WTC11 (cell line): ENCODE data around the gene JMJD6. TPM values are rescaled to one million over a fixed set of nuclear protein-coding genes. Genes with fewer than 3 reads are reported as not detected.

ENCODE experiments used
- E2F4 ChIP-seq: sonication (generic); formaldehyde crosslinking; IDR thresholded peaks from 2 replicates; pipeline ENCODE4 v1.8.1; 2022; ENCODE audit warnings: low read depth, mild to moderate bottlenecking, moderate library complexity, missing genetic modification reagents, borderline replicate concordance
- ELF4 ChIP-seq: sonication (generic); formaldehyde crosslinking; IDR thresholded peaks from 2 replicates; pipeline ENCODE4 v1.8.1; 2022; ENCODE audit warnings: low read depth, mild to moderate bottlenecking, moderate library complexity, missing genetic modification reagents
- ERG ChIP-seq: fragments of 250-450 bp; sonication (Bioruptor Pico); IDR thresholded peaks from 2 replicates; pipeline ENCODE4 v1.8.0; 2021; ENCODE audit warnings: mild to moderate bottlenecking
- FOXK1 ChIP-seq: sonication (generic); formaldehyde crosslinking; IDR thresholded peaks from 2 replicates; pipeline ENCODE4 v1.8.0; 2022; ENCODE audit warnings: mild to moderate bottlenecking, moderate library complexity, missing genetic modification reagents
- MAX ChIP-seq: sonication (generic); formaldehyde crosslinking; IDR thresholded peaks from 2 replicates; pipeline ENCODE4 v1.8.0; 2022; ENCODE audit warnings: mild to moderate bottlenecking, missing genetic modification reagents
- MYBL2 ChIP-seq: sonication (generic); formaldehyde crosslinking; IDR thresholded peaks from 2 replicates; pipeline ENCODE4 v1.8.1; 2023; ENCODE audit warnings: mild to moderate bottlenecking, moderate library complexity, missing genetic modification reagents
- NR3C1 ChIP-seq: sonication (generic); formaldehyde crosslinking; conservative IDR thresholded peaks from 2 replicates; pipeline ENCODE4 v1.8.1; 2023; ENCODE audit warnings: low read depth, mild to moderate bottlenecking, missing genetic modification reagents
- PREB ChIP-seq: sonication (generic); formaldehyde crosslinking; IDR thresholded peaks from 2 replicates; pipeline ENCODE4 v1.8.1; 2022; ENCODE audit warnings: mild to moderate bottlenecking, missing genetic modification reagents, moderate library complexity, borderline replicate concordance
- RELA ChIP-seq: sonication (generic); formaldehyde crosslinking; IDR thresholded peaks from 2 replicates; pipeline ENCODE4 v1.8.1; 2022; ENCODE audit warnings: missing genetic modification reagents, mild to moderate bottlenecking, borderline replicate concordance
- TCF7 ChIP-seq: sonication (generic); formaldehyde crosslinking; IDR thresholded peaks from 2 replicates; pipeline ENCODE4 v1.8.0; 2022; ENCODE audit warnings: mild to moderate bottlenecking, low read depth, missing genetic modification reagents, moderate library complexity
- TEAD4 ChIP-seq: sonication (generic); formaldehyde crosslinking; IDR thresholded peaks from 2 replicates; pipeline ENCODE4 v1.8.0; 2022; ENCODE audit warnings: mild to moderate bottlenecking, missing genetic modification reagents
- USF2 ChIP-seq: sonication (generic); formaldehyde crosslinking; IDR thresholded peaks from 2 replicates; pipeline ENCODE4 v1.8.1; 2023; ENCODE audit warnings: mild to moderate bottlenecking, missing genetic modification reagents, moderate library complexity
- ZNF317 ChIP-seq: sonication (generic); formaldehyde crosslinking; IDR thresholded peaks from 2 replicates; pipeline ENCODE4 v1.8.1; 2023; ENCODE audit warnings: low read depth, mild to moderate bottlenecking, moderate library complexity, missing genetic modification reagents, borderline replicate concordance
- ZNF396 ChIP-seq: fragments of 250-450 bp; sonication (Bioruptor Pico); IDR thresholded peaks from 2 replicates; pipeline ENCODE4 v1.8.0; 2021; ENCODE audit warnings: mild to moderate bottlenecking, moderate library complexity, borderline replicate concordance
- total RNA-seq: library from RNA; stranded (reverse); gene quantifications from 3 replicates; pipeline ENCODE4 v1.2.3, GENCODE V29; 2021
- TF ChIP-seq, protein P1 (sequence below): sonication (generic); formaldehyde crosslinking; IDR thresholded peaks from 2 replicates; pipeline ENCODE4 v1.8.1; 2023; ENCODE audit warnings: mild to moderate bottlenecking, moderate library complexity, missing genetic modification reagents
- TF ChIP-seq, protein P2 (sequence below): sonication (generic); formaldehyde crosslinking; IDR thresholded peaks from 2 replicates; pipeline ENCODE4 v1.8.0; 2023; ENCODE audit warnings: missing genetic modification reagents, mild to moderate bottlenecking, borderline replicate concordance
- TF ChIP-seq, protein P3 (sequence below): fragments of 200-600 bp; IDR thresholded peaks from 2 replicates; pipeline ENCODE4 v1.8.0; 2022; ENCODE audit warnings: antibody characterized with exemption
- TF ChIP-seq, protein P4 (sequence below): sonication (generic); formaldehyde crosslinking; IDR thresholded peaks from 2 replicates; pipeline ENCODE4 v1.8.1; 2023; ENCODE audit warnings: mild to moderate bottlenecking, missing genetic modification reagents
- TF ChIP-seq, protein P5 (sequence below): fragments of 250-450 bp; sonication (Bioruptor Pico); IDR thresholded peaks from 2 replicates; pipeline ENCODE4 v1.9.0; 2021; ENCODE audit warnings: moderate library complexity, mild to moderate bottlenecking, inconsistent platforms, borderline replicate concordance
- TF ChIP-seq, protein P6 (sequence below): sonication (generic); formaldehyde crosslinking; conservative IDR thresholded peaks from 2 replicates; pipeline ENCODE4 v1.8.1; 2022; ENCODE audit warnings: mild to moderate bottlenecking, missing genetic modification reagents

JMJD6 gene
- total RNA-seq, 1 experiment from 2014 or later = 21.6 TPM

GRCh38 chr17:76737676-76738467 is 11.5 kb upstream of the JMJD6 start, which contains the start of gene MFSD11 (continued):
- TF ChIP-seq, protein P1, sequence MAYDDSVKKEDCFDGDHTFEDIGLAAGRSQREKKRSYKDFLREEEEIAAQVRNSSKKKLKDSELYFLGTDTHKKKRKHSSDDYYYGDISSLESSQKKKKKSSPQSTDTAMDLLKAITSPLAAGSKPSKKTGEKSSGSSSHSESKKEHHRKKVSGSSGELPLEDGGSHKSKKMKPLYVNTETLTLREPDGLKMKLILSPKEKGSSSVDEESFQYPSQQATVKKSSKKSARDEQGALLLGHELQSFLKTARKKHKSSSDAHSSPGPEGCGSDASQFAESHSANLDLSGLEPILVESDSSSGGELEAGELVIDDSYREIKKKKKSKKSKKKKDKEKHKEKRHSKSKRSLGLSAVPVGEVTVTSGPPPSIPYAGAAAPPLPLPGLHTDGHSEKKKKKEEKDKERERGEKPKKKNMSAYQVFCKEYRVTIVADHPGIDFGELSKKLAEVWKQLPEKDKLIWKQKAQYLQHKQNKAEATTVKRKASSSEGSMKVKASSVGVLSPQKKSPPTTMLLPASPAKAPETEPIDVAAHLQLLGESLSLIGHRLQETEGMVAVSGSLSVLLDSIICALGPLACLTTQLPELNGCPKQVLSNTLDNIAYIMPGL = peak; percentile 29
- TF ChIP-seq RELA (CRISPR knock-in tag) = no peak
- TF ChIP-seq, protein P2, sequence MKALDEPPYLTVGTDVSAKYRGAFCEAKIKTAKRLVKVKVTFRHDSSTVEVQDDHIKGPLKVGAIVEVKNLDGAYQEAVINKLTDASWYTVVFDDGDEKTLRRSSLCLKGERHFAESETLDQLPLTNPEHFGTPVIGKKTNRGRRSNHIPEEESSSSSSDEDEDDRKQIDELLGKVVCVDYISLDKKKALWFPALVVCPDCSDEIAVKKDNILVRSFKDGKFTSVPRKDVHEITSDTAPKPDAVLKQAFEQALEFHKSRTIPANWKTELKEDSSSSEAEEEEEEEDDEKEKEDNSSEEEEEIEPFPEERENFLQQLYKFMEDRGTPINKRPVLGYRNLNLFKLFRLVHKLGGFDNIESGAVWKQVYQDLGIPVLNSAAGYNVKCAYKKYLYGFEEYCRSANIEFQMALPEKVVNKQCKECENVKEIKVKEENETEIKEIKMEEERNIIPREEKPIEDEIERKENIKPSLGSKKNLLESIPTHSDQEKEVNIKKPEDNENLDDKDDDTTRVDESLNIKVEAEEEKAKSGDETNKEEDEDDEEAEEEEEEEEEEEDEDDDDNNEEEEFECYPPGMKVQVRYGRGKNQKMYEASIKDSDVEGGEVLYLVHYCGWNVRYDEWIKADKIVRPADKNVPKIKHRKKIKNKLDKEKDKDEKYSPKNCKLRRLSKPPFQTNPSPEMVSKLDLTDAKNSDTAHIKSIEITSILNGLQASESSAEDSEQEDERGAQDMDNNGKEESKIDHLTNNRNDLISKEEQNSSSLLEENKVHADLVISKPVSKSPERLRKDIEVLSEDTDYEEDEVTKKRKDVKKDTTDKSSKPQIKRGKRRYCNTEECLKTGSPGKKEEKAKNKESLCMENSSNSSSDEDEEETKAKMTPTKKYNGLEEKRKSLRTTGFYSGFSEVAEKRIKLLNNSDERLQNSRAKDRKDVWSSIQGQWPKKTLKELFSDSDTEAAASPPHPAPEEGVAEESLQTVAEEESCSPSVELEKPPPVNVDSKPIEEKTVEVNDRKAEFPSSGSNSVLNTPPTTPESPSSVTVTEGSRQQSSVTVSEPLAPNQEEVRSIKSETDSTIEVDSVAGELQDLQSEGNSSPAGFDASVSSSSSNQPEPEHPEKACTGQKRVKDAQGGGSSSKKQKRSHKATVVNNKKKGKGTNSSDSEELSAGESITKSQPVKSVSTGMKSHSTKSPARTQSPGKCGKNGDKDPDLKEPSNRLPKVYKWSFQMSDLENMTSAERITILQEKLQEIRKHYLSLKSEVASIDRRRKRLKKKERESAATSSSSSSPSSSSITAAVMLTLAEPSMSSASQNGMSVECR (CRISPR knock-in tag) = 0 out of 2 replicates have a peak, but pooled peaks have one; percentile 15
- peak; percentile 57; the same call in 1 of the 2 replicates for TF ChIP-seq FOXK1 (CRISPR knock-in tag)
- TF ChIP-seq MYBL2 = no peak; the same call in 1 of the 2 replicates
- TF ChIP-seq E2F4 (CRISPR knock-in tag) = no peak
- no peak for TF ChIP-seq TCF7 (CRISPR knock-in tag)
- TF ChIP-seq NR3C1 (CRISPR knock-in tag) = no peak
- TF ChIP-seq USF2 (CRISPR knock-in tag) = peak; percentile 98
- TF ChIP-seq PREB (CRISPR knock-in tag) = no peak
- no peak for TF ChIP-seq ZNF396
- no peak for TF ChIP-seq ERG
- peak; percentile 82 for TF ChIP-seq MAX (CRISPR knock-in tag)
- no peak for TF ChIP-seq TEAD4 (CRISPR knock-in tag)
- TF ChIP-seq, protein P3, sequence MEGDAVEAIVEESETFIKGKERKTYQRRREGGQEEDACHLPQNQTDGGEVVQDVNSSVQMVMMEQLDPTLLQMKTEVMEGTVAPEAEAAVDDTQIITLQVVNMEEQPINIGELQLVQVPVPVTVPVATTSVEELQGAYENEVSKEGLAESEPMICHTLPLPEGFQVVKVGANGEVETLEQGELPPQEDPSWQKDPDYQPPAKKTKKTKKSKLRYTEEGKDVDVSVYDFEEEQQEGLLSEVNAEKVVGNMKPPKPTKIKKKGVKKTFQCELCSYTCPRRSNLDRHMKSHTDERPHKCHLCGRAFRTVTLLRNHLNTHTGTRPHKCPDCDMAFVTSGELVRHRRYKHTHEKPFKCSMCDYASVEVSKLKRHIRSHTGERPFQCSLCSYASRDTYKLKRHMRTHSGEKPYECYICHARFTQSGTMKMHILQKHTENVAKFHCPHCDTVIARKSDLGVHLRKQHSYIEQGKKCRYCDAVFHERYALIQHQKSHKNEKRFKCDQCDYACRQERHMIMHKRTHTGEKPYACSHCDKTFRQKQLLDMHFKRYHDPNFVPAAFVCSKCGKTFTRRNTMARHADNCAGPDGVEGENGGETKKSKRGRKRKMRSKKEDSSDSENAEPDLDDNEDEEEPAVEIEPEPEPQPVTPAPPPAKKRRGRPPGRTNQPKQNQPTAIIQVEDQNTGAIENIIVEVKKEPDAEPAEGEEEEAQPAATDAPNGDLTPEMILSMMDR = no peak
- TF ChIP-seq, protein P4, sequence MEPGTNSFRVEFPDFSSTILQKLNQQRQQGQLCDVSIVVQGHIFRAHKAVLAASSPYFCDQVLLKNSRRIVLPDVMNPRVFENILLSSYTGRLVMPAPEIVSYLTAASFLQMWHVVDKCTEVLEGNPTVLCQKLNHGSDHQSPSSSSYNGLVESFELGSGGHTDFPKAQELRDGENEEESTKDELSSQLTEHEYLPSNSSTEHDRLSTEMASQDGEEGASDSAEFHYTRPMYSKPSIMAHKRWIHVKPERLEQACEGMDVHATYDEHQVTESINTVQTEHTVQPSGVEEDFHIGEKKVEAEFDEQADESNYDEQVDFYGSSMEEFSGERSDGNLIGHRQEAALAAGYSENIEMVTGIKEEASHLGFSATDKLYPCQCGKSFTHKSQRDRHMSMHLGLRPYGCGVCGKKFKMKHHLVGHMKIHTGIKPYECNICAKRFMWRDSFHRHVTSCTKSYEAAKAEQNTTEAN = no peak
- no peak for TF ChIP-seq ZNF317 (CRISPR knock-in tag)
- TF ChIP-seq, protein P5, sequence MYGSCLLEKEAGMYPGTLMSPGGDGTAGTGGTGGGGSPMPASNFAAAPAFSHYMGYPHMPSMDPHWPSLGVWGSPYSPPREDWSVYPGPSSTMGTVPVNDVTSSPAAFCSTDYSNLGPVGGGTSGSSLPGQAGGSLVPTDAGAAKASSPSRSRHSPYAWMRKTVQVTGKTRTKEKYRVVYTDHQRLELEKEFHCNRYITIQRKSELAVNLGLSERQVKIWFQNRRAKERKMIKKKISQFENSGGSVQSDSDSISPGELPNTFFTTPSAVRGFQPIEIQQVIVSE (CRISPR knock-in tag) = no peak
- TF ChIP-seq ELF4 = 0 out of 2 replicates have a peak, but pooled peaks have one; percentile 31
- TF ChIP-seq, protein P6, sequence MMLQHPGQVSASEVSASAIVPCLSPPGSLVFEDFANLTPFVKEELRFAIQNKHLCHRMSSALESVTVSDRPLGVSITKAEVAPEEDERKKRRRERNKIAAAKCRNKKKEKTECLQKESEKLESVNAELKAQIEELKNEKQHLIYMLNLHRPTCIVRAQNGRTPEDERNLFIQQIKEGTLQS = no peak
